HEK293 (cell line): ENCODE measurements around the gene TBC1D22A.

ENCODE experiments used
- BCL11B ChIP-seq: fragments of 450-650 bp; formaldehyde crosslinking; IDR thresholded peaks from 2 replicates; pipeline ENCODE4 v1.5.1; 2016; ENCODE audit warnings: low read depth, missing biosample characterization, missing genetic modification characterization
- CTCF ChIP-seq: fragments of 450-650 bp; formaldehyde crosslinking; IDR thresholded peaks from 2 replicates; pipeline ENCODE4 v1.5.1; 2016; ENCODE audit warnings: missing biosample characterization, missing genetic modification characterization
- ZNF184 ChIP-seq: fragments of 450-650 bp; IDR thresholded peaks from 2 replicates; pipeline ENCODE4 v1.5.1; 2018; ENCODE audit warnings: missing biosample characterization, mild to moderate bottlenecking, missing genetic modification characterization
- ZNF341 ChIP-seq: fragments of 450-650 bp; formaldehyde crosslinking; IDR thresholded peaks from 2 replicates; pipeline ENCODE4; 2016; ENCODE audit warnings: low read depth, missing biosample characterization, missing genetic modification characterization

GRCh38 chr22:46854125-46854870 is 91.8 kb downstream of the TBC1D22A start:
- no peak for TF ChIP-seq CTCF (tag by site-specific recombination)
- no peak for TF ChIP-seq BCL11B (tag by site-specific recombination)
- TF ChIP-seq ZNF184 (tag by site-specific recombination), result no peak
- TF ChIP-seq ZNF341, result no peak
